DND-41 (cell line): ENCODE data around the gene SPCS2.

ENCODE experiments used
- ATAC-seq: fragments of 200-7000 bp; cut with Tn5 transposase; 3 replicates; pipeline ENCODE4 v1.9.1; 2021; ENCODE audit warnings: low read depth; ENCODE audit not compliant: insufficient read depth
- DNase-seq: peaks from one replicate; pipeline ENCODE4 v3.0.0-alpha.2; 2020
- H2AFZ ChIP-seq: 2 replicates; pipeline ENCODE4 v1.6.0; 2012; ENCODE audit warnings: low read depth, low read length
- H3K27ac ChIP-seq: 2 replicates; pipeline ENCODE4 v1.5.1; 2012; ENCODE audit warnings: low read length, inconsistent platforms
- H3K27me3 ChIP-seq: fragments of 200-600 bp; sonication (generic); 2 replicates; pipeline ENCODE4 v1.6.0; 2012; ENCODE audit warnings: low read length, mild to moderate bottlenecking, inconsistent platforms; ENCODE audit not compliant: insufficient read depth, poor library complexity
- H3K36me3 ChIP-seq: 2 replicates; pipeline ENCODE4 v1.5.1; 2012; ENCODE audit warnings: low read length, inconsistent platforms; ENCODE audit not compliant: insufficient read depth
- H3K4me1 ChIP-seq: 2 replicates; pipeline ENCODE4 v1.5.1; 2012; ENCODE audit warnings: mild to moderate bottlenecking, low read length; ENCODE audit not compliant: insufficient read depth
- H3K4me2 ChIP-seq: 2 replicates; pipeline ENCODE4 v1.6.0; 2012; ENCODE audit warnings: mild to moderate bottlenecking, moderate library complexity, low read length, inconsistent platforms; ENCODE audit not compliant: insufficient read depth
- H3K4me3 ChIP-seq, 2 experiments: fragments of 200-600 bp in 1 of 2; shearing (Covaris generic) in 1 of 2; 2 replicates each; pipeline ENCODE4 v1.5.1; 2012 to 2016; ENCODE audit warnings: inconsistent platforms in 2 of 2, low read length in 2 of 2, mild to moderate bottlenecking in 2 of 2, low read depth in 1 of 2, moderate library complexity in 1 of 2
- H3K79me2 ChIP-seq: 2 replicates; pipeline ENCODE4 v1.6.0; 2012; ENCODE audit warnings: low read length, inconsistent platforms; ENCODE audit not compliant: insufficient read depth
- H3K9ac ChIP-seq: 2 replicates; pipeline ENCODE4 v1.6.0; 2012; ENCODE audit warnings: low read depth, mild to moderate bottlenecking, inconsistent platforms, low read length, moderate library complexity
- H3K9me3 ChIP-seq: 2 replicates; pipeline ENCODE4 v1.5.1; 2012; ENCODE audit warnings: low read length, moderate library complexity, mild to moderate bottlenecking, inconsistent platforms; ENCODE audit not compliant: insufficient read depth, severe bottlenecking
- H4K20me1 ChIP-seq: 2 replicates; pipeline ENCODE4 v1.6.0; 2012; ENCODE audit warnings: low read length; ENCODE audit not compliant: insufficient read depth
- EZH2 ChIP-seq: IDR thresholded peaks from 3 replicates; pipeline ENCODE4 v1.6.1; 2012; ENCODE audit warnings: borderline replicate concordance, low read depth, mild to moderate bottlenecking, moderate library complexity, low read length, inconsistent platforms; ENCODE audit not compliant: severe bottlenecking
- TF ChIP-seq, protein P1 (sequence below): IDR thresholded peaks from 2 replicates; pipeline ENCODE4 v1.5.1; 2012; ENCODE audit warnings: borderline replicate concordance, low read length, moderate library complexity, mild to moderate bottlenecking; ENCODE audit not compliant: poor library complexity, severe bottlenecking; ENCODE audit errors: extremely low read depth

Gene SPCS2

DNA sequence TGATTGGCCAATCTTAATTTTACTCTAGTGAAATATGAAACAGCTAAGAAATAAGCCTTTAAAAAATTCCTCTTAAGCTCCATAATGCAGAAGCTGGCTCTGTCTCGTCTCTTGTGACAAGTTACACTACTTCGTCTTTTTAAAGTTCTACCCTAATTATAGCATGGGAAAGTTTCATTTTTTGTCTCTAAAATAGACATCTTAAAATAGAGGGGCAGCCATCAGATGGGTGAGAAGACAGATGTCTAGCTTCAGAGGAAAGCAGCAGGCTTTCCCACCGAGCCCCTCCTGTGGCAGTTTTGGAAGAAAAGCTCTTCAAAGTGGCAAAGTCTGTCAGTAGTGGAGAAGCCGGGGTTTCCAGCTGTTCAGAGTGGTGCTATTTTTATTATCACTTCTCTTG is 39.7 kb upstream of the SPCS2 start:
- Histone ChIP-seq H4K20me1 (no peaks in the 10 kb centered on the region), H3K9ac (no peak overlapping the region), H3K79me2 (no peaks in the 10 kb centered on the region), H3K36me3 (peaks cover 59% of the 10 kb centered on the region), H3K4me3 (no peak overlapping the region), H2AFZ (no peak overlapping the region), H3K4me1 (no peaks in the 10 kb centered on the region), H3K27me3 (no peaks in the 10 kb centered on the region), H3K27ac (no peak overlapping the region), H3K4me2 (no peak overlapping the region), H3K9me3 (no peaks in the 10 kb centered on the region)
- no peak for TF ChIP-seq EZH2
- TF ChIP-seq, protein P1, sequence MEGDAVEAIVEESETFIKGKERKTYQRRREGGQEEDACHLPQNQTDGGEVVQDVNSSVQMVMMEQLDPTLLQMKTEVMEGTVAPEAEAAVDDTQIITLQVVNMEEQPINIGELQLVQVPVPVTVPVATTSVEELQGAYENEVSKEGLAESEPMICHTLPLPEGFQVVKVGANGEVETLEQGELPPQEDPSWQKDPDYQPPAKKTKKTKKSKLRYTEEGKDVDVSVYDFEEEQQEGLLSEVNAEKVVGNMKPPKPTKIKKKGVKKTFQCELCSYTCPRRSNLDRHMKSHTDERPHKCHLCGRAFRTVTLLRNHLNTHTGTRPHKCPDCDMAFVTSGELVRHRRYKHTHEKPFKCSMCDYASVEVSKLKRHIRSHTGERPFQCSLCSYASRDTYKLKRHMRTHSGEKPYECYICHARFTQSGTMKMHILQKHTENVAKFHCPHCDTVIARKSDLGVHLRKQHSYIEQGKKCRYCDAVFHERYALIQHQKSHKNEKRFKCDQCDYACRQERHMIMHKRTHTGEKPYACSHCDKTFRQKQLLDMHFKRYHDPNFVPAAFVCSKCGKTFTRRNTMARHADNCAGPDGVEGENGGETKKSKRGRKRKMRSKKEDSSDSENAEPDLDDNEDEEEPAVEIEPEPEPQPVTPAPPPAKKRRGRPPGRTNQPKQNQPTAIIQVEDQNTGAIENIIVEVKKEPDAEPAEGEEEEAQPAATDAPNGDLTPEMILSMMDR: no peak
- DNase-seq (no peak), ATAC-seq (no peak)

- Histone ChIP-seq H3K4me1 (no peaks in the 10 kb centered on the region), H3K27ac (no peak overlapping the region), H3K4me2 (no peak overlapping the region), H4K20me1 (no peaks in the 10 kb centered on the region), H3K79me2 (no peaks in the 10 kb centered on the region), H3K27me3 (no peaks in the 10 kb centered on the region), H2AFZ (no peak overlapping the region), H3K36me3 (peaks cover 60% of the 10 kb centered on the region), H3K9me3 (no peaks in the 10 kb centered on the region), H3K9ac (no peak overlapping the region), H3K4me3 (no peak overlapping the region)
- DNase-seq: no peak
- TF ChIP-seq, protein P1: no peak
- TF ChIP-seq EZH2: no peak
- ATAC-seq: no peak
These were observed 39.3 kb upstream of the SPCS2 start for GRCh38 chr11:74909812-74910211.

DNA sequence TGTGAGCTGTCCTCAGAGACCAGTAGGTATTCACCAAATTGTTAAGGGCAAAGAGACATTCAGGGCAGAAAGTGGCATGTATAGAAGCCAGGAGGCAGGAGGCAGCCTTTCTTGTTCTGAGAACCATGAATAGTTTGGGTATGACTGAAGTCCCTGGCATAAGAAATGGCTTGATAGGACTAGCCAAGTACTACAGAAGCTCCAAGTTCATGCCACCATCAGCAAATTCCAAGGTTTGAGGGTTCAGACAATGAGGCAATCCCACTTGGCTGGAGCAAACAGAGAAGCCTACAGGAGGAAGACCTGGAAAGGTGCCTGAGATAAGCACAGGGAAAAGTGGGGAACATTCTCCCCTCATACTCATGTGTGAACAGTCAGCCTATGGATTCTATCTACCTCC is 25.9 kb upstream of the SPCS2 start:
- Histone ChIP-seq H3K36me3 (peaks cover 51% of the 10 kb centered on the region), H4K20me1 (no peaks in the 10 kb centered on the region)
- TF ChIP-seq, protein P1: no peak
- no peak for TF ChIP-seq EZH2

DNA sequence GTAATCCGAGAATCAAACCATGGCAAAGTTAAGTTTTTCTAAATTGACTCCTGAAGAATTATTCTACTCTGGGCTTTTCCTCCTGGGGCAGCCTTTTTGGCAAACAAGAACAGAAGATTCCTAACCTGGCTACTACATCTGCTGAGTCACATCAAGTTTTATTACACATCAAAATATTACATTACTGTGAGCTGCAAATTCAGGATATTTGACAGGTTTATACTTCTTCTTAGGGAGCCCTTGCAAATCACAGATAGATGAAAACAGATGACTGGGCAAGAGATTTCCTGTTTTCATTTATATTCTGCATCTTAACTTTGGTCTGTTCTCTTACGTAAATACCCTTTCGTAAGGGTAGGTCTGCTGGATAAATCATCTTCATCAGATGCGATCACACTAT is 23.8 kb upstream of the SPCS2 start:
- H2AFZ ChIP-seq: no peak overlapping the region
- no peak overlapping the region for H3K4me2 ChIP-seq
- H3K27ac ChIP-seq: no peak overlapping the region
- H3K79me2 ChIP-seq: no peaks in the 10 kb centered on the region
- no peaks in the 10 kb centered on the region for H3K4me1 ChIP-seq
- TF ChIP-seq, protein P1: no peak
- TF ChIP-seq EZH2: no peak
- ATAC-seq (no peak), DNase-seq (no peak)
- H4K20me1 ChIP-seq: no peaks in the 10 kb centered on the region
- H3K9ac ChIP-seq: no peak overlapping the region
- H3K4me3 ChIP-seq: no peak overlapping the region
- H3K9me3 ChIP-seq: no peaks in the 10 kb centered on the region
- peaks cover 38% of the 10 kb centered on the region; the same call in 1 of the 2 replicates for H3K36me3 ChIP-seq
- no peaks in the 10 kb centered on the region for H3K27me3 ChIP-seq

More for the DNA sequence above, 25.9 kb upstream of the SPCS2 start:
- Histone ChIP-seq H3K4me1 (no peaks in the 10 kb centered on the region), H3K9me3 (no peaks in the 10 kb centered on the region), H3K27ac (no peak overlapping the region), H2AFZ (no peak overlapping the region), H3K9ac (no peak overlapping the region), H3K4me3 (no peak overlapping the region), H3K4me2 (no peak overlapping the region), H3K27me3 (no peaks in the 10 kb centered on the region), H3K79me2 (no peaks in the 10 kb centered on the region)
- no peak for DNase-seq
- no peak for ATAC-seq
